Upper lobe of left lung (tissue), 4 donors: ENCODE data around the gene IFT57.

ENCODE experiments used
- CTCF ChIP-seq, 6 experiments: fragments of 450-650 bp in 4 of 6; fragments of 200-600 bp in 2 of 6; sonication (generic) in 2 of 6; IDR thresholded peaks; one replicate each; pipeline ENCODE4 v1.5.1; 2016 to 2019; ENCODE audit warnings: antibody characterized with exemption in 6 of 6
- EP300 ChIP-seq, 4 donors: sonication (generic); formaldehyde crosslinking; IDR thresholded peaks; one replicate each; pipeline ENCODE4 v1.5.1; 2017; ENCODE audit warnings: antibody characterized with exemption in 4 of 4, control low read depth in 2 of 4
- POLR2A ChIP-seq, 4 donors: fragments of 450-650 bp; IDR thresholded peaks; one replicate each; pipeline ENCODE4 v1.5.1; 2016 to 2017; ENCODE audit warnings: antibody characterized with exemption in 4 of 4, mild to moderate bottlenecking in 2 of 4
- POLR2AphosphoS5 ChIP-seq, 2 donors: sonication (generic); formaldehyde crosslinking; IDR thresholded peaks; one replicate each; pipeline ENCODE4 v1.5.1; 2017; ENCODE audit warnings: antibody characterized with exemption in 2 of 2

GRCh38 chr3:108171106-108171505, 51.1 kb downstream of the IFT57 start:
- TF ChIP-seq POLR2A (IDR thresholded peaks at IDR 0.05) (no peak), CTCF (IDR thresholded peaks at IDR 0.05) (no peak), POLR2AphosphoS5 (IDR thresholded peaks at IDR 0.05) (no peak), EP300 (IDR thresholded peaks at IDR 0.05) (no peak)
